Stimulated activated CD4-positive, alpha-beta T cell treated with anti-CD3 and anti-CD28 coated beads, Interleukin-4, amount 100 ng/mL, for 1 hour (primary cell): ENCODE data around the gene SLC27A5.
"Not testable (repeated sequence)": the region's sequence is repeated elsewhere in the genome, so short reads cannot be mapped to it uniquely, and the experiment has no call there.

Source experiments
- DNase-seq: peaks from one replicate; pipeline ENCODE4 v3.0.0-alpha.2; 2020

Gene SLC27A5

GRCh38 chr19:58466760-58467589, 44.8 kb downstream of the SLC27A5 start, which contains the start of gene ZNF324:
ZNF324 (plus strand) TSS chr19:58467080; CDS start chr19:58469186, 2,106 bp downstream.
- DNase-seq = peak; percentile 98

DNA sequence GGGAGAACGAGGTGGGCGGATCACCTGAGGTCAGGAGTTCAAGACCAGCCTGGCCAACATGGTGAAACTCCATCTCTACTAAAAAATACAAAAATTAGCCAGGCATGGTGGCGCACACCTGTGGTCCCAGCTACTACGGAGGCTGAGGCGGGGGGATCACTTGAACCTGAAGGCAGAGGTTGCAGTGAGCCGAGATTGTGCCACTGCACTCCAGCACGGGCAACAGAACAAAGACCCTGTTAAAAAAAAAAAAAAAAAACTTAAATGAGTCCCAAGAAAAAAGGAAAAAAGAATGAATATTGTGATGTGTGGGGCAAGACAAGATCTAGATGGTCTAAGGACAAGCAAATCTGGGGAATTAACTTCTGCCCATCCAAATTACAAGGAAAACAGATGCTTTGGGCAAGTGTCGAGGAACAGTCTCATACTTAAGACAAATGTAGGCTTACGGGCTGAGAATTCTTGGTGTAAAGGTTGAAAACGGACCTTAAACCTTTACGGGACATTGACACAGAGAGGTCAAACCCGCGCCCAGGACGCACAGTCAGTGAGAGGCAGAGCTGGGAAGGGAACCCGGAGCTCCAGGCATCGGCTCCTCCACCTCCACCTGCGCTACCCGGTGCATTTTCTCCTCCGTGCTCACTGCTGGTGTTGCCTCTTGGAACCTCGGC, 45.6 kb downstream of the SLC27A5 start:
- DNase-seq = no peak

- DNase-seq = no peak
These were observed 51.8 kb downstream of the SLC27A5 start for GRCh38 chr19:58460039-58460438.

DNA sequence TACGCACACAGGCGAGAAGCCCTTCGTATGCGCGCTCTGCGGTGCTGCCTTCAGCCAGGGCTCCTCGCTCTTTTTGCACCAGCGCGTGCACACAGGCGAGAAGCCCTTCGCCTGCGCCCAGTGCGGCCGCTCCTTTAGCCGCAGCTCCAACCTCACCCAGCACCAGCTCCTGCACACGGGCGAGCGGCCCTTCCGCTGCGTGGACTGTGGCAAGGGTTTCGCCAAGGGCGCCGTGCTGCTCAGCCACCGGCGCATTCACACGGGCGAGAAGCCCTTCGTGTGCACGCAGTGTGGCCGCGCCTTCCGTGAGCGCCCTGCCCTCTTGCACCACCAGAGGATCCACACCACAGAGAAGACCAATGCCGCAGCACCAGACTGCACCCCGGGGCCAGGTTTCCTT, 55.7 kb downstream of the SLC27A5 start:
- no peak for DNase-seq

DNA sequence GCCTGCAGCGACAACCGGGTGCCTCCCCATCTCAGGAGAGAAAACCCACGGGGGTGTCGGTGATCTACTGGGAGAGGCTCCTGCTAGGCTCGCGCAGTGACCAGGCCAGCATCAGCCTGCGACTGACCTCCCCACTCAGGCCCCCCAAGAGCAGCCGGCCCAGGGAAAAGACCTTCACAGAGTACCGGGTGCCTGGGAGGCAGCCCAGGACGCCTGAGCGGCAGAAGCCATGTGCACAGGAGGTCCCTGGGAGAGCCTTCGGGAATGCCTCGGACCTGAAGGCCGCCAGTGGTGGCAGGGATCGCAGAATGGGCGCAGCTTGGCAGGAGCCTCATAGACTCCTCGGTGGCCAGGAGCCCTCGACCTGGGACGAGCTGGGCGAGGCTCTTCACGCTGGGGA, 56.5 kb downstream of the SLC27A5 start:
- no peak for DNase-seq

GRCh38 chr19:58453743-58454142, 58.0 kb downstream of the SLC27A5 start:
- DNase-seq = no peak

GRCh38 chr19:58451358-58452101, 60.3 kb downstream of the SLC27A5 start, which contains the start of gene ZNF324B:
ZNF324B (plus strand) TSS chr19:58451622; CDS start chr19:58453702, 2,080 bp downstream.
- DNase-seq = peak; percentile 97

DNA sequence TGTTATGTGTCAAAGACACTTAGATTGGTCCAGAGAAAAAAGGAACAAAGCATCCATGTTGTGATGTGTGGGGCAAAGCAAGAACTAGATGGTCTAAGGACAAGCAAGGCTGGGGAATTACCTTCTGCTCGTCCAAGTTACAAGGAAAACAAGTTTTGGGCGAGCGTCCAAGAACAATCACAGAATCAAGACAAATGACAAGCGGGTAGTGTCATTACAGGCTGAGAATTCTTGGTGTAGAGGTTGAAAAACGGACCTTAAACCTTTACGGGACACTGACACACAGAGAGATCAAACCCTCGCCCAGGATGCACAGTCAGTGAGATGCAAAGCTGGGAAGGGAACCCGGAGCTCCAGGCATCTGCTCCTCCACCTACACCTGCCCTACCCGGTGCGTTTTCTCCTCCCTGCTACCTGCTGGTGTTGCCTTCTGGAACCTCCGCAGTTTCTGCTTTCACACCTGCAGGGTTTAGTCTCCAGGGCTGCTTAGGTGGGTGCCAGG, 60.9 kb downstream of the SLC27A5 start:
- no peak for DNase-seq

DNA sequence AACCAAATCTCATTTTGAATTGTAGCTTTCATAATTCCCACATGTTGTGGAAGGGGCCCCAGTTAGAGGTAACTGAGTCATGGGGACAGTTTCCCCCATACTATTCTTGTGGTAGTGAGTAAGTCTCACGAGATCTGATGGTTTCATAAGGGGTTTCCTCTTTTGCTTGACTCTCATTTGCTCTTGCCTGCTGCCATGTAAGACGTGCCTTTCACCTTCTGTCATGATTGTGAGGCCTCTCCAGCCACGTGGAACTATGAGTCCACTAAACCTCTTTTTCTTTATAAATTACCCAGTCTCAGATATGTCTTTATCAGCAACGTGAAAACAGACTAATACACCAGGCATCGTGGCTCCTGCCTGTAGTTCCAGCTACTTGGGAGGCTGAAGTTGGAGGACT, 61.8 kb downstream of the SLC27A5 start:
- DNase-seq = not testable (repeated sequence)

DNA sequence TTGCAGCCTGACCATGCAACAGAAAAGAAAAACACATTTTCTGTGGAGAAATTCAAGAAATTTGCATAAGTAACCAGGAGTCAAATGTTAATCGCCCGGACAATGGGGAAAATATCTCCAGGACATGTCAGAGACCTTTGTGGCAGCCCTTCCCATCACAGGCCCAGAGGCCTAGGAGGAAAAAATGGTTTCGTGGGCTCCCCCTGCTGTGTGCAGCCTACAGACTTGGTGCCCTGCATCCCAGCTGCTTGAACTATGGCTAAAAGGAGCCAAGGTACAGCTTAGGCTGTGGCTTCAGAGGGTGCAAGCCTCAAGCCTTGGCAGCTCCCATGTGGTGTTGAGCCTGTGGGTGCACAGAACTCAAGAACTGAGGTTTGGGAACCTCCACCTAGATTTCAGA, 62.9 kb downstream of the SLC27A5 start:
- DNase-seq = not testable (repeated sequence)
